H9 (cell line): ENCODE results near the gene CACNB2. TPM values are rescaled to one million over a fixed set of nuclear protein-coding genes. Genes with fewer than 3 reads are reported as not detected.

ENCODE experiments used
- DNase-seq: peaks from one replicate; pipeline ENCODE4 v3.0.0-alpha.2; 2017
- H2AFZ ChIP-seq: one replicate; pipeline ENCODE4 v1.6.1; 2013; ENCODE audit warnings: mild to moderate bottlenecking, low read length, control low read depth, moderate library complexity
- H2AK5ac ChIP-seq: 2 replicates; pipeline ENCODE4 v1.6.1; 2013; ENCODE audit warnings: low read length, control low read depth, mixed read lengths; ENCODE audit not compliant: insufficient read length
- H2BK120ac ChIP-seq: one replicate; pipeline ENCODE4 v1.6.1; 2013; ENCODE audit warnings: low read depth, mild to moderate bottlenecking, low read length, control low read depth, inconsistent platforms; ENCODE audit not compliant: poor library complexity, severe bottlenecking
- H2BK12ac ChIP-seq: 2 replicates; pipeline ENCODE4 v1.6.1; 2013; ENCODE audit warnings: low read length, control low read depth, mixed read lengths, low read depth; ENCODE audit not compliant: insufficient read length
- H2BK15ac ChIP-seq: 2 replicates; pipeline ENCODE4 v1.6.1; 2013; ENCODE audit warnings: low read depth, low read length, control low read depth
- H2BK20ac ChIP-seq: one replicate; pipeline ENCODE4 v1.6.1; 2013; ENCODE audit warnings: low read depth, mild to moderate bottlenecking, low read length, control low read depth, inconsistent platforms; ENCODE audit not compliant: poor library complexity, severe bottlenecking
- H2BK5ac ChIP-seq: 2 replicates; pipeline ENCODE4 v1.6.1; 2013; ENCODE audit warnings: low read length, control low read depth, mixed read lengths; ENCODE audit not compliant: insufficient read length
- H3K14ac ChIP-seq: 2 replicates; pipeline ENCODE4 v1.6.1; 2013; ENCODE audit warnings: low read length, control low read depth; ENCODE audit not compliant: insufficient read depth
- H3K18ac ChIP-seq: 2 replicates; pipeline ENCODE4 v1.6.1; 2013; ENCODE audit warnings: low read depth, mild to moderate bottlenecking, mixed read lengths, low read length, control low read depth; ENCODE audit not compliant: insufficient read length
- H3K23ac ChIP-seq: 2 replicates; pipeline ENCODE4 v1.6.1; 2013; ENCODE audit warnings: low read length, control low read depth, mixed read lengths, low read depth; ENCODE audit not compliant: insufficient read length
- H3K23me2 ChIP-seq: 2 replicates; pipeline ENCODE4 v1.6.1; 2013; ENCODE audit warnings: low read depth, mild to moderate bottlenecking, mixed read lengths, low read length, control low read depth; ENCODE audit not compliant: insufficient read length, poor library complexity, severe bottlenecking
- H3K27ac ChIP-seq: 2 replicates; pipeline ENCODE4 v1.5.1; 2013; ENCODE audit warnings: low read length, control low read depth, mixed read lengths, low read depth; ENCODE audit not compliant: insufficient read length
- H3K27me3 ChIP-seq: 2 replicates; pipeline ENCODE4 v1.6.1; 2013; ENCODE audit warnings: low read length, control low read depth, inconsistent platforms; ENCODE audit not compliant: insufficient read depth
- H3K4ac ChIP-seq: 2 replicates; pipeline ENCODE4 v1.6.1; 2013; ENCODE audit warnings: low read depth, mild to moderate bottlenecking, control low read depth, inconsistent platforms, low read length, moderate library complexity
- H3K4me1 ChIP-seq: 2 replicates; pipeline ENCODE4 v1.6.1; 2013; ENCODE audit warnings: low read length, control low read depth, inconsistent platforms; ENCODE audit not compliant: insufficient read depth
- H3K4me2 ChIP-seq: 2 replicates; pipeline ENCODE4 v1.6.1; 2013; ENCODE audit warnings: low read length, control low read depth, mixed read lengths; ENCODE audit not compliant: insufficient read length, insufficient read depth
- H3K56ac ChIP-seq: 2 replicates; pipeline ENCODE4 v1.6.1; 2013; ENCODE audit warnings: low read depth, mild to moderate bottlenecking, mixed read lengths, low read length, control low read depth; ENCODE audit not compliant: insufficient read length
- H3K79me1 ChIP-seq: 2 replicates; pipeline ENCODE4 v1.6.1; 2013; ENCODE audit warnings: low read depth, mild to moderate bottlenecking, moderate library complexity, low read length, control low read depth, inconsistent platforms; ENCODE audit not compliant: insufficient read depth, poor library complexity, severe bottlenecking
- H3K79me2 ChIP-seq: 2 replicates; pipeline ENCODE4 v1.6.1; 2013; ENCODE audit warnings: low read length, control low read depth, inconsistent platforms; ENCODE audit not compliant: insufficient read depth
- H3K9ac ChIP-seq: 2 replicates; pipeline ENCODE4 v1.6.1; 2013; ENCODE audit warnings: low read length, control low read depth, mixed read lengths; ENCODE audit not compliant: insufficient read length; ENCODE audit errors: extremely low read depth
- H3K9me3 ChIP-seq: one replicate; pipeline ENCODE4 v1.6.1; 2013; ENCODE audit warnings: low read depth, low read length, inconsistent platforms; ENCODE audit not compliant: control insufficient read depth
- H3T11ph ChIP-seq: one replicate; pipeline ENCODE4 v1.6.1; 2013; ENCODE audit warnings: mild to moderate bottlenecking, low read length, control low read depth, inconsistent platforms
- H4K20me1 ChIP-seq: one replicate; pipeline ENCODE4 v1.6.1; 2013; ENCODE audit not compliant: control insufficient read depth, insufficient read length, insufficient read depth
- H4K5ac ChIP-seq: 2 replicates; pipeline ENCODE4 v1.6.1; 2013; ENCODE audit warnings: low read depth, mild to moderate bottlenecking, mixed read lengths, low read length, control low read depth; ENCODE audit not compliant: insufficient read length
- H4K8ac ChIP-seq: replicated peaks from 2 replicates; pipeline ENCODE4 v1.6.1; 2013; ENCODE audit warnings: low read length, control low read depth, mixed read lengths, low read depth; ENCODE audit not compliant: insufficient read length
- H4K91ac ChIP-seq: 2 replicates; pipeline ENCODE4 v1.6.1; 2013; ENCODE audit warnings: low read depth, mild to moderate bottlenecking, moderate library complexity, mixed read lengths, low read length, control low read depth; ENCODE audit not compliant: insufficient read length
- H3K27ac Mint-ChIP-seq, 3 experiments: 2 replicates in 2 of 3; 3 replicates in 1 of 3; pipeline ENCODE4 v1.8.0; 2020 to 2021; ENCODE audit warnings: mixed read lengths in 3 of 3, mild to moderate bottlenecking in 1 of 3, moderate library complexity in 1 of 3
- H3K27me3 Mint-ChIP-seq: 2 replicates; pipeline ENCODE4 v1.8.0; 2021; ENCODE audit warnings: low read depth, mild to moderate bottlenecking, moderate library complexity, mixed read lengths
- H3K36me3 Mint-ChIP-seq, 3 experiments: 2 replicates in 2 of 3; 3 replicates in 1 of 3; pipeline ENCODE4 v1.8.0; 2020 to 2021; ENCODE audit warnings: low read depth in 3 of 3, mixed read lengths in 3 of 3; ENCODE audit not compliant: insufficient read depth in 1 of 3
- H3K4me1 Mint-ChIP-seq, 2 experiments: 2 replicates each; pipeline ENCODE4 v1.8.0; 2020; ENCODE audit warnings: mixed read lengths in 2 of 2
- H3K4me3 Mint-ChIP-seq, 2 experiments: 2 replicates in 1 of 2; 3 replicates in 1 of 2; pipeline ENCODE4 v1.8.0; 2020 to 2021; ENCODE audit warnings: mild to moderate bottlenecking in 2 of 2, mixed read lengths in 2 of 2, moderate library complexity in 1 of 2
- H3K9me3 Mint-ChIP-seq, 2 experiments: 2 replicates in 1 of 2; 3 replicates in 1 of 2; pipeline ENCODE4 v1.8.0; 2020; ENCODE audit warnings: mild to moderate bottlenecking in 2 of 2, mixed read lengths in 2 of 2, moderate library complexity in 1 of 2
- WGBS: extraction: QIAGEN DNeasy Blood & Tissue Kit; methylation state at CpG from one replicate; pipeline ENCODE4 v1.1.7; 2013; ENCODE audit warnings: missing lambda C conversion rate, low lambda C conversion rate, mixed read lengths; ENCODE audit not compliant: insufficient read length; ENCODE audit errors: extremely low coverage; 5-methylcytosine and 5-hydroxymethylcytosine counted together
- total RNA-seq: library from RNA; stranded (reverse); gene quantifications from 2 replicates; pipeline ENCODE4 v1.2.1, GENCODE V29; 2021
- TF ChIP-seq, protein P1 (sequence below): fragments of 200-600 bp; sonication (generic); conservative IDR thresholded peaks from 3 replicates; pipeline ENCODE4 v1.8.0; 2021; ENCODE audit warnings: antibody characterized with exemption, mild to moderate bottlenecking

The CACNB2 gene
- total RNA-seq, 1 experiment from 2014 or later = 2.6 TPM

DNA sequence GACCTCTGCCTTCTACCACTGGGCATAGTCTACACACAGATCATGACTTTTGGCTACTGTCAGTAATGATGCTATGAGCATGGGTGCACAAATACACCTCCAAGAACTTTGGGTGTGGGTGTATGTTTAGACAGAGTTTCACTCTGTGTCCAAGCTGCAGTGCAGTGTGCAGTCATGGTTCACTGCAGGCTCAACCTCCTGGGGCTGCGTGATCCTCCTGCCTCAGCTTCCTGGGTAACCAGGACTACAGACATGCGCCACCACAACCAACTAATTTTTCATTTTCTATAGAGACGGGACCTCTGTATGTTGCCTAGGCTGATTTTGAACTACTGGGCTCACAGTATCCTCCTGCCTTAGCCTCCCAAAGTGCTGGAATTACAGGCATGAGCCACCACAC lies 316.8 kb downstream of the CACNB2 start:
- Histone ChIP-seq H2BK12ac (no peak overlapping the region), H3K79me1 (no peaks in the 10 kb centered on the region), H3K9ac (no peak overlapping the region), H3K23me2 (no peaks in the 10 kb centered on the region), H3K4ac (no peak overlapping the region), H3K23ac (no peak overlapping the region), H3K18ac (no peak overlapping the region), H2AK5ac (no peak overlapping the region), H3K79me2 (no peaks in the 10 kb centered on the region), H3K27ac (no peak overlapping the region), H2BK5ac (no peak overlapping the region), H3K9me3 (no peaks in the 10 kb centered on the region), H3K56ac (no peak overlapping the region), H3K4me2 (no peak overlapping the region), H2AFZ (no peak overlapping the region), H4K91ac (no peak overlapping the region), H2BK20ac (no peak overlapping the region), H3K4me1 (no peaks in the 10 kb centered on the region), H4K5ac (no peak overlapping the region), H3K14ac (no peak overlapping the region), H4K8ac (no peak overlapping the region), H4K20me1 (no peaks in the 10 kb centered on the region), H2BK120ac (no peak overlapping the region), H3K27me3 (no peaks in the 10 kb centered on the region), H3T11ph (no peak overlapping the region), H2BK15ac (no peak overlapping the region)
- no peak for DNase-seq
- H3K27me3 Mint-ChIP-seq = no peaks in the 10 kb centered on the region; the same call in 1 of the 2 replicates
- no peak overlapping the region for H3K27ac Mint-ChIP-seq
- no peaks in the 10 kb centered on the region; a peak in 1 of 4 replicates for H3K4me1 Mint-ChIP-seq
- no peaks in the 10 kb centered on the region for H3K9me3 Mint-ChIP-seq
- no peak overlapping the region for H3K4me3 Mint-ChIP-seq
- H3K36me3 Mint-ChIP-seq = no peaks in the 10 kb centered on the region
- no CpG with 5 or more reads among the region's 3 CpGs for WGBS
- TF ChIP-seq, protein P1, sequence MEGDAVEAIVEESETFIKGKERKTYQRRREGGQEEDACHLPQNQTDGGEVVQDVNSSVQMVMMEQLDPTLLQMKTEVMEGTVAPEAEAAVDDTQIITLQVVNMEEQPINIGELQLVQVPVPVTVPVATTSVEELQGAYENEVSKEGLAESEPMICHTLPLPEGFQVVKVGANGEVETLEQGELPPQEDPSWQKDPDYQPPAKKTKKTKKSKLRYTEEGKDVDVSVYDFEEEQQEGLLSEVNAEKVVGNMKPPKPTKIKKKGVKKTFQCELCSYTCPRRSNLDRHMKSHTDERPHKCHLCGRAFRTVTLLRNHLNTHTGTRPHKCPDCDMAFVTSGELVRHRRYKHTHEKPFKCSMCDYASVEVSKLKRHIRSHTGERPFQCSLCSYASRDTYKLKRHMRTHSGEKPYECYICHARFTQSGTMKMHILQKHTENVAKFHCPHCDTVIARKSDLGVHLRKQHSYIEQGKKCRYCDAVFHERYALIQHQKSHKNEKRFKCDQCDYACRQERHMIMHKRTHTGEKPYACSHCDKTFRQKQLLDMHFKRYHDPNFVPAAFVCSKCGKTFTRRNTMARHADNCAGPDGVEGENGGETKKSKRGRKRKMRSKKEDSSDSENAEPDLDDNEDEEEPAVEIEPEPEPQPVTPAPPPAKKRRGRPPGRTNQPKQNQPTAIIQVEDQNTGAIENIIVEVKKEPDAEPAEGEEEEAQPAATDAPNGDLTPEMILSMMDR = no peak
